Lower leg skin (tissue), 3 donors: ENCODE measurements around the gene EXO1.

Experiments used
- CTCF ChIP-seq, 3 donors: fragments of 450-650 bp; IDR thresholded peaks; one replicate each; pipeline ENCODE4 v1.5.1; 2016; ENCODE audit warnings: antibody characterized with exemption in 3 of 3, mild to moderate bottlenecking in 3 of 3, moderate library complexity in 2 of 3
- POLR2A ChIP-seq, 2 donors: fragments of 450-650 bp; IDR thresholded peaks; one replicate each; pipeline ENCODE4 v1.6.1; 2016 to 2017; ENCODE audit warnings: antibody characterized with exemption in 2 of 2, mild to moderate bottlenecking in 1 of 2, moderate library complexity in 1 of 2

GRCh38 chr1:241828463-241829021 lies 19.5 kb upstream of the EXO1 start:
- TF ChIP-seq CTCF (IDR thresholded peaks at IDR 0.05) (no peak), POLR2A (IDR thresholded peaks at IDR 0.05) (no peak)
